Left lung (tissue), 8 donors: ENCODE measurements around the gene PSMD11. TPM values are rescaled to one million over a fixed set of nuclear protein-coding genes. Genes with fewer than 3 reads are reported as not detected.

Experiments used
- polyA plus RNA-seq, 6 donors: library from polyadenylated mRNA; unstranded; fragments of 120-200 nt; gene quantifications; one replicate each; pipeline ENCODE4 v1.2.1, GENCODE V29; 2013; ENCODE audit not compliant: insufficient read length in 6 of 6
- total RNA-seq, 2 donors: library from RNA; stranded (reverse); fragmentation: NEBNext Ultra II Directional; extraction: Animal tissue kit (Norgen Biotek cat#: 25700); gene quantifications; one replicate each; pipeline ENCODE4 v1.2.1, GENCODE V29; 2021
- donor health status: DM: no; HTN: yes; CAD: no.
- donor health status: DM: no; HTN: no; CAD: no.

PSMD11 gene
- total and polyA plus RNA-seq, 8 donors: 67.4 to 115 (median 82.8) TPM

Other genes starting within 250 kb of the PSMD11 start
- gene RHBDL3, start 178.7 kb upstream of the PSMD11 start, total RNA-seq: under 1 TPM; 0.26 to 0.38 TPM
- 1 to 10 TPM; 1.2 to 2.2 (median 1.7) TPM for gene RHBDL3, start 178.7 kb upstream of the PSMD11 start, polyA plus RNA-seq
- gene C17orf75, start 102.3 kb upstream of the PSMD11 start, total RNA-seq: 10 to 100 TPM; 14.0 to 14.3 TPM
- 10 to 100 TPM; 32.1 to 40.9 (median 35.1) TPM for gene C17orf75, start 102.3 kb upstream of the PSMD11 start, polyA plus RNA-seq
- 100 to 1,000 TPM; 130 to 166 TPM for gene ZNF207, start 94.4 kb upstream of the PSMD11 start, total RNA-seq
- gene ZNF207, start 94.4 kb upstream of the PSMD11 start, polyA plus RNA-seq: 100 to 1,000 TPM; 248 to 319 (median 252) TPM
- gene CDK5R1, start 42.5 kb downstream of the PSMD11 start, total RNA-seq: 1 to 10 TPM; 1.3 to 1.5 TPM
- 1 to 10 TPM; 3.1 to 5.0 (median 4.2) TPM for gene CDK5R1, start 42.5 kb downstream of the PSMD11 start, polyA plus RNA-seq